Mesenchymal stem cell (in vitro differentiated cells and primary cell): ENCODE data around the gene NFATC1.

Experiments
- DNase-seq: peaks from one replicate; pipeline ENCODE4 v3.0.0-alpha.2; 2013
- H2AFZ ChIP-seq: one replicate; pipeline ENCODE4 v1.6.1; 2013; ENCODE audit warnings: low read depth, mild to moderate bottlenecking, control low read depth, inconsistent platforms, low read length, moderate library complexity
- H2AK5ac ChIP-seq: 2 replicates; pipeline ENCODE4 v1.6.1; 2013; ENCODE audit warnings: low read length, moderate library complexity, mild to moderate bottlenecking, inconsistent platforms; ENCODE audit not compliant: severe bottlenecking
- H2BK120ac ChIP-seq: one replicate; pipeline ENCODE4 v1.6.1; 2013; ENCODE audit warnings: low read depth, mild to moderate bottlenecking, inconsistent platforms, low read length, moderate library complexity
- H2BK12ac ChIP-seq, 2 experiments: one replicate each; pipeline ENCODE4 v1.6.1; 2013; ENCODE audit warnings: inconsistent platforms in 2 of 2, low read length in 2 of 2, mild to moderate bottlenecking in 2 of 2, moderate library complexity in 2 of 2, control low read depth in 1 of 2
- H2BK15ac ChIP-seq: one replicate; pipeline ENCODE4 v1.6.1; 2013; ENCODE audit warnings: mild to moderate bottlenecking, low read depth, inconsistent platforms; ENCODE audit not compliant: poor library complexity, severe bottlenecking
- H2BK5ac ChIP-seq: 2 replicates; pipeline ENCODE4 v1.6.1; 2013; ENCODE audit warnings: low read depth, mild to moderate bottlenecking, low read length, control low read depth, inconsistent platforms; ENCODE audit not compliant: poor library complexity, severe bottlenecking
- H3K14ac ChIP-seq, 2 experiments: one replicate each; pipeline ENCODE4 v1.6.1; 2013; ENCODE audit warnings: inconsistent platforms in 2 of 2, low read length in 2 of 2, control low read depth in 1 of 2, mild to moderate bottlenecking in 1 of 2, moderate library complexity in 1 of 2
- H3K18ac ChIP-seq, 2 experiments: one replicate each; pipeline ENCODE4 v1.6.1; 2013; ENCODE audit warnings: inconsistent platforms in 2 of 2, low read length in 2 of 2, control low read depth in 1 of 2, low read depth in 1 of 2, mild to moderate bottlenecking in 1 of 2
- H3K23ac ChIP-seq, 2 experiments: one replicate each; pipeline ENCODE4 v1.6.1; 2013; ENCODE audit warnings: inconsistent platforms in 2 of 2, low read length in 2 of 2, mild to moderate bottlenecking in 2 of 2, moderate library complexity in 2 of 2, control low read depth in 1 of 2
- H3K27ac ChIP-seq: 2 replicates; pipeline ENCODE4 v1.5.1; 2013; ENCODE audit warnings: mild to moderate bottlenecking, moderate library complexity, low read length, control low read depth, inconsistent platforms; ENCODE audit not compliant: poor library complexity, severe bottlenecking
- H3K27me3 ChIP-seq, 2 experiments: 2 replicates each; pipeline versions ENCODE4 v1.6.1 to v1.7.0; 2013; ENCODE audit warnings: low read length in 2 of 2, mild to moderate bottlenecking in 2 of 2, moderate library complexity in 2 of 2, control low read depth in 1 of 2, inconsistent platforms in 1 of 2; ENCODE audit not compliant: control insufficient read depth in 1 of 2, insufficient read depth in 1 of 2
- H3K36me3 ChIP-seq, 2 experiments: 2 replicates each; pipeline versions ENCODE4 v1.6.1 to v1.7.0; 2013; ENCODE audit warnings: low read length in 2 of 2, control low read depth in 1 of 2, inconsistent platforms in 1 of 2, low read depth in 1 of 2, mild to moderate bottlenecking in 1 of 2; ENCODE audit not compliant: insufficient read depth in 2 of 2, control insufficient read depth in 1 of 2
- H3K4ac ChIP-seq, 2 experiments: one replicate each; pipeline ENCODE4 v1.6.1; 2013; ENCODE audit warnings: inconsistent platforms in 2 of 2, low read length in 2 of 2, mild to moderate bottlenecking in 2 of 2, moderate library complexity in 2 of 2, control low read depth in 1 of 2, low read depth in 1 of 2
- H3K4me1 ChIP-seq: 2 replicates; pipeline ENCODE4 v1.6.1; 2013; ENCODE audit warnings: low read depth, low read length, control low read depth; ENCODE audit not compliant: control insufficient read depth, insufficient read depth
- H3K4me2 ChIP-seq: 2 replicates; pipeline ENCODE4 v1.6.1; 2013; ENCODE audit warnings: low read length, mild to moderate bottlenecking, inconsistent platforms; ENCODE audit not compliant: poor library complexity, severe bottlenecking
- H3K4me3 ChIP-seq, 2 experiments: 2 replicates each; pipeline versions ENCODE4 v1.5.1 to v1.7.0; 2013; ENCODE audit warnings: low read length in 2 of 2, mild to moderate bottlenecking in 2 of 2, control low read depth in 1 of 2, low read depth in 1 of 2; ENCODE audit not compliant: insufficient read depth in 1 of 2
- H3K79me1 ChIP-seq: replicated peaks from 2 replicates; pipeline ENCODE4 v1.6.1; 2013; ENCODE audit warnings: mild to moderate bottlenecking, control low read depth, low read length, inconsistent platforms; ENCODE audit not compliant: poor library complexity, severe bottlenecking
- H3K9ac ChIP-seq: 2 replicates; pipeline ENCODE4 v1.7.0; 2013; ENCODE audit warnings: mild to moderate bottlenecking, low read length, moderate library complexity
- H3K9me3 ChIP-seq: 2 replicates; pipeline ENCODE4 v1.7.0; 2013; ENCODE audit warnings: mild to moderate bottlenecking, low read length; ENCODE audit not compliant: control insufficient read depth
- H4K8ac ChIP-seq: one replicate; pipeline ENCODE4 v1.6.1; 2013; ENCODE audit warnings: inconsistent platforms, mild to moderate bottlenecking, low read length, moderate library complexity
- H4K91ac ChIP-seq: one replicate; pipeline ENCODE4 v1.6.1; 2013; ENCODE audit warnings: mild to moderate bottlenecking, low read length, inconsistent platforms
- WGBS: methylation state at CpG from one replicate; pipeline ENCODE4 v1.1.7; 2013; ENCODE audit warnings: mixed read lengths; 5-methylcytosine and 5-hydroxymethylcytosine counted together

The NFATC1 gene

GRCh38 chr18:79572848-79573451, 177.2 kb downstream of the NFATC1 start:
- Histone ChIP-seq H3K36me3 (peaks cover 0 to 2% of the 10 kb centered on the region in 2 experiments), H4K91ac (no peak overlapping the region), H3K4me1 (peaks cover 28% of the 10 kb centered on the region), H2BK12ac (no peak overlapping the region), H3K4ac (no peak overlapping the region), H3K4me2 (no peak overlapping the region), H3K4me3 (no peak overlapping the region), H2BK120ac (no peak overlapping the region), H2AK5ac (no peak overlapping the region), H3K27ac (no peak overlapping the region), H3K27me3 (peaks cover 0 to 38% of the 10 kb centered on the region in 2 experiments), H2BK15ac (no peak overlapping the region), H3K23ac (no peak overlapping the region), H2BK5ac (no peak overlapping the region), H3K9me3 (peaks cover 23% of the 10 kb centered on the region), H3K79me1 (no peaks in the 10 kb centered on the region), H2AFZ (no peak overlapping the region), H3K9ac (no peak overlapping the region), H3K18ac (no peak overlapping the region), H4K8ac (no peak overlapping the region), H3K14ac (no peak overlapping the region)
- 85% methylated on average over 5 of the region's 6 CpGs for WGBS
- DNase-seq, result no peak

- Histone ChIP-seq H3K9me3 (peaks cover 23% of the 10 kb centered on the region), H4K8ac (no peak overlapping the region), H2BK120ac (no peak overlapping the region), H2AK5ac (no peak overlapping the region), H3K27me3 (peaks cover 0 to 46% of the 10 kb centered on the region in 2 experiments), H4K91ac (no peak overlapping the region), H2AFZ (no peak overlapping the region), H2BK12ac (no peak overlapping the region), H3K18ac (no peak overlapping the region), H3K4ac (no peak overlapping the region), H3K23ac (no peak overlapping the region), H3K36me3 (peaks cover 0 to 2% of the 10 kb centered on the region in 2 experiments), H3K79me1 (no peaks in the 10 kb centered on the region), H3K4me1 (peaks cover 22% of the 10 kb centered on the region), H3K27ac (no peak overlapping the region), H3K9ac (no peak overlapping the region), H2BK15ac (no peak overlapping the region), H2BK5ac (no peak overlapping the region), H3K4me2 (no peak overlapping the region), H3K4me3 (no peak overlapping the region), H3K14ac (no peak overlapping the region)
- 98% methylated on average over 23 of the region's 24 CpGs for WGBS
- no peak for DNase-seq
Measured at GRCh38 chr18:79573921-79574491, 178.3 kb downstream of the NFATC1 start.

DNA sequence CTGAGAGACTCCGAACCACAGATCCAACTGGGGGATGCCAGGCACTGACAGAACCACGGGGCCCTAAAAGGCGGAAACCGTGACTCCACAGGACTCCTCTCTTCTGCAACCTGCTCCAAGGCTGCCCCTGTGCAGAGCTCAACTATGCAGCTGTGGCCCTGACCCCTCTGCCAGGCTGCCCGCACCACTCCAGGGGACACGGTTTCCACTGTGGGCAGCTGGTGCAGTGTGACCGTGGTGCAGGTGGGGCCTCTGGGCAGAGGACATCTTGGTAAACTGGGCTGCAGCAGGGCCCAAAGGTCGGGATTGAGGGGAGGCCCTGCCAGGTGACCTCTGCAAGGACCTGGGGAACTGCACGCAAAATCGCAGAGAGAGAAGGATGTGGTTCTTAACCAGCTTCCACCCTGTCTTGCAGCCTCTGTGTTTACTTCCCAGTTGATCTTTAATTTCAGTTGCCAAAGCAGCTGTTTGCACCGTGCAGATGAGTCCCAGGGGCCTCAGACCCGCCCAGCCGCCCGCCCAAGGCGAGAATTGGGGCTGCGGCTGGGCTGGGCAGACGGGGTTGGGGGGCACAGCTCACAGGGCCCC, 179.3 kb downstream of the NFATC1 start:
- no peak overlapping the region for H3K4me2 ChIP-seq
- H3K27ac ChIP-seq, result no peak overlapping the region
- H2AFZ ChIP-seq, result no peak overlapping the region
- no peaks in the 10 kb centered on the region for H3K79me1 ChIP-seq
- peaks cover 18% of the 10 kb centered on the region for H3K4me1 ChIP-seq
- H2AK5ac ChIP-seq, result no peak overlapping the region
- H3K23ac ChIP-seq, result no peak overlapping the region
- no peak overlapping the region for H2BK12ac ChIP-seq
- no peak for DNase-seq
- H2BK5ac ChIP-seq, result no peak overlapping the region
- peaks cover 23% of the 10 kb centered on the region for H3K9me3 ChIP-seq
- no peak overlapping the region for H4K91ac ChIP-seq
- no peak overlapping the region for H3K4ac ChIP-seq
- no peak overlapping the region for H3K9ac ChIP-seq
- peak overlapping the region in 1 of 2 experiments; percentile 20 for H3K4me3 ChIP-seq
- H2BK120ac ChIP-seq, result no peak overlapping the region
- H3K27me3 ChIP-seq, result peaks cover 0 to 42% of the 10 kb centered on the region in 2 experiments
- 90% methylated on average over 17 of the region's 17 CpGs for WGBS
- H2BK15ac ChIP-seq, result no peak overlapping the region
- H3K14ac ChIP-seq, result no peak overlapping the region
- no peak overlapping the region for H4K8ac ChIP-seq
- H3K36me3 ChIP-seq, result peaks cover 0 to 2% of the 10 kb centered on the region in 2 experiments
- no peak overlapping the region for H3K18ac ChIP-seq

DNA sequence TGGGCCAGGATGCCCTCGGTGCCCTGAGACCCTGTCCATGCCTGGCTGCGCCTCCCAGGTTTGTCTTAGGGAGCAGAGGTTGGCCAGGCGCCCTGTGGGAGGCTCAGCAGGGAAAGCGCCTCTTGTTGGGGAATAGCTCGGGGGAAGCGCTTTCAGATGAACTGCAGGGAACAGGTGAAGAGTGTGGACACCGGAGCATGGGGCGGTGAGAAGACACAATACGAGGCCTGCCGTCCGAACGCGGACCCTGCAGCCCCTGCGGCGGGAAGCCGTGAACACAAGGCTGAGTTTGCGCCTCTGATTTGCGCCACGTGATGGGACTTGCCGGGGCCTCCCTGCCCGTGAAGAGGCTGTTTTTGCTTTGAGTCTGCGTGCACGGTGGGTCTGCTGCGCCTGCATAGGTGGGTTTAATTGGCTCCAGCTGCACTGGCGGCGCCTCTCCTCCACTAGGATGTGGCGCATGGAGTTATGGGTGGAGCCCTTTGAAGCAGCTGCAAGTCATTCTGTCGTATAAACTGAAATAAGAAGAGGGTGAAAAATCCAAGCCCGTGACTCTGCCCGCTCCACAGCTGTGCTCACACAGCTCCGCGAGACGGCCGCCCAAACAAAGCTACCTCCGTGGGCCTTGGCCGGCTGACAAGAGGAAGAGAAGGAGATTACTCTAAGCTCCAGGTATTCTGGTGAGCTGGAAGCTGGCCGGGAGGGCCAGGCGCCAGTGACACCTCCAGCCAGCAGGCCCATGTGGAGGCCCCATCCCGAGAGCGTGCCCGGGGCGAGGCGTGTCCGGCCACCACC, 180.4 kb downstream of the NFATC1 start:
- Histone ChIP-seq H2BK5ac (no peak overlapping the region), H2AK5ac (no peak overlapping the region), H3K36me3 (peaks cover 0 to 2% of the 10 kb centered on the region in 2 experiments), H3K27ac (no peak overlapping the region), H2AFZ (no peak overlapping the region), H3K9ac (no peak overlapping the region), H3K18ac (no peak overlapping the region), H3K4me3 (no peak overlapping the region), H3K4me2 (no peak overlapping the region), H3K9me3 (peaks cover 23% of the 10 kb centered on the region), H4K91ac (no peak overlapping the region), H3K79me1 (no peaks in the 10 kb centered on the region), H2BK12ac (no peak overlapping the region), H3K23ac (no peak overlapping the region), H3K4ac (no peak overlapping the region), H2BK120ac (no peak overlapping the region), H3K14ac (no peak overlapping the region), H3K27me3 (peaks cover 0 to 51% of the 10 kb centered on the region in 2 experiments), H4K8ac (no peak overlapping the region), H3K4me1 (peaks cover 11% of the 10 kb centered on the region), H2BK15ac (no peak overlapping the region)
- 90% methylated on average over 44 of the region's 44 CpGs for WGBS
- no peak for DNase-seq
